ENCODE results near the gene BAZ1A.

DNA sequence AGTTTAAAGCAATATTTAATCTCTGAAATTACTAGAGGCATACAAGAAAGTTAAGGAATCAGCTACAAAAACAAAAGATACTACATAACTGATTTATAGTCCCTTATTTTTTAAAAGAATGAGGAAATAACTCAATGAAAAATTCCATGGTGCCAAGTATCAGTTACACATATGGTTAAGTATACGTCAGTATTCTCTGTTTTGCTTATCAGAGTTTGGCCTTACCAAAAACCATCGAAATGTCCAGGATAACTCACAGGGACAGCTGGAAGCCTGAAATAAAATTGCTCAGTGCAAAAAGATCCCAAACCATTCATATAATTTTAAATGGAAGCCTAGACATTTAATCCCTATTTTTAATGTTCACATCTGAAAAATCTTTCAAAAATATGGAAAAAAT lies 164.4 kb downstream of the BAZ1A start:
- no peak for TF ChIP-seq POLR2A (IDR thresholded peaks at IDR 0.05)
- TF ChIP-seq, protein P1, sequence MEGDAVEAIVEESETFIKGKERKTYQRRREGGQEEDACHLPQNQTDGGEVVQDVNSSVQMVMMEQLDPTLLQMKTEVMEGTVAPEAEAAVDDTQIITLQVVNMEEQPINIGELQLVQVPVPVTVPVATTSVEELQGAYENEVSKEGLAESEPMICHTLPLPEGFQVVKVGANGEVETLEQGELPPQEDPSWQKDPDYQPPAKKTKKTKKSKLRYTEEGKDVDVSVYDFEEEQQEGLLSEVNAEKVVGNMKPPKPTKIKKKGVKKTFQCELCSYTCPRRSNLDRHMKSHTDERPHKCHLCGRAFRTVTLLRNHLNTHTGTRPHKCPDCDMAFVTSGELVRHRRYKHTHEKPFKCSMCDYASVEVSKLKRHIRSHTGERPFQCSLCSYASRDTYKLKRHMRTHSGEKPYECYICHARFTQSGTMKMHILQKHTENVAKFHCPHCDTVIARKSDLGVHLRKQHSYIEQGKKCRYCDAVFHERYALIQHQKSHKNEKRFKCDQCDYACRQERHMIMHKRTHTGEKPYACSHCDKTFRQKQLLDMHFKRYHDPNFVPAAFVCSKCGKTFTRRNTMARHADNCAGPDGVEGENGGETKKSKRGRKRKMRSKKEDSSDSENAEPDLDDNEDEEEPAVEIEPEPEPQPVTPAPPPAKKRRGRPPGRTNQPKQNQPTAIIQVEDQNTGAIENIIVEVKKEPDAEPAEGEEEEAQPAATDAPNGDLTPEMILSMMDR (IDR thresholded peaks at IDR 0.05): no peak
